MV-4-11 (cell line): ENCODE measurements around the gene MAD2L1BP.
"Not testable (repeated sequence)": the region's sequence is repeated elsewhere in the genome, so short reads cannot be mapped to it uniquely, and the experiment has no call there.

Source experiments
- DNase-seq: peaks from one replicate; lab custom pipeline; 2025; lab: John Stamatoyannopoulos, UW

MAD2L1BP gene

GRCh38 chr6:43635387-43636307 lies at the start of gene MAD2L1BP:
Gene MAD2L1BP (plus strand): TSS chr6:43635840. CDS start chr6:43635876, 36 bp downstream.
- peak; percentile 81 for DNase-seq

GRCh38 chr6:43588194-43588593 lies 47.4 kb upstream of the MAD2L1BP start:
- DNase-seq, result no peak

- not testable (repeated sequence) for DNase-seq
Measured at GRCh38 chr6:43589564-43589963, 46.1 kb upstream of the MAD2L1BP start.

GRCh38 chr6:43593938-43594337 lies 41.7 kb upstream of the MAD2L1BP start:
- no peak for DNase-seq

GRCh38 chr6:43600595-43600994 lies 35.0 kb upstream of the MAD2L1BP start:
- DNase-seq, result no peak

- no peak for DNase-seq
Measured at GRCh38 chr6:43604174-43604573, 31.5 kb upstream of the MAD2L1BP start.

GRCh38 chr6:43606019-43606418 lies 29.6 kb upstream of the MAD2L1BP start:
- no peak for DNase-seq

GRCh38 chr6:43608310-43608763 lies 27.3 kb upstream of the MAD2L1BP start:
- DNase-seq, result peak; percentile 57

- peak; percentile 67 for DNase-seq
Measured at GRCh38 chr6:43608807-43609206, 26.8 kb upstream of the MAD2L1BP start.

GRCh38 chr6:43609402-43609801 lies 26.2 kb upstream of the MAD2L1BP start:
- DNase-seq, result no peak

- no peak for DNase-seq
Measured at GRCh38 chr6:43610431-43610830, 25.2 kb upstream of the MAD2L1BP start.

- DNase-seq, result no peak
Measured at GRCh38 chr6:43613721-43614395, 21.8 kb upstream of the MAD2L1BP start.

- DNase-seq, result no peak
Measured at GRCh38 chr6:43614396-43614730, 21.3 kb upstream of the MAD2L1BP start.

- no peak for DNase-seq
Measured at GRCh38 chr6:43616725-43617472, 18.7 kb upstream of the MAD2L1BP start.

- no peak for DNase-seq
Measured at GRCh38 chr6:43621078-43621835, 14.4 kb upstream of the MAD2L1BP start.

- no peak for DNase-seq
Measured at GRCh38 chr6:43621836-43622180, 13.8 kb upstream of the MAD2L1BP start.

GRCh38 chr6:43622541-43622940 lies 13.1 kb upstream of the MAD2L1BP start:
- DNase-seq, result no peak

- no peak for DNase-seq
Measured at GRCh38 chr6:43623880-43624785, 11.5 kb upstream of the MAD2L1BP start.

GRCh38 chr6:43624786-43625288 lies 10.8 kb upstream of the MAD2L1BP start:
- no peak for DNase-seq

- DNase-seq, result no peak
Measured at GRCh38 chr6:43625393-43625992, 10.1 kb upstream of the MAD2L1BP start.
